OCI-LY1 (cell line): ENCODE measurements around the gene TCN1.

Source experiments
- H2AFZ ChIP-seq: fragments of 200-600 bp; sonication (generic), shearing (Covaris generic); 2 replicates; pipeline ENCODE4 v1.6.0; 2014; ENCODE audit warnings: antibody characterized with exemption, mild to moderate bottlenecking, low read length
- H3F3A ChIP-seq: fragments of 200-600 bp; sonication (generic), shearing (Covaris generic); 2 replicates; pipeline ENCODE4 v1.6.0; 2014; ENCODE audit warnings: mild to moderate bottlenecking, antibody characterized with exemption, low read length, moderate library complexity; ENCODE audit not compliant: insufficient read depth
- H3K27ac ChIP-seq: fragments of 200-600 bp; sonication (generic); 2 replicates; pipeline ENCODE4 v1.5.1; 2014; ENCODE audit warnings: low read length, mixed run types, mild to moderate bottlenecking, low read depth; ENCODE audit not compliant: poor library complexity, severe bottlenecking
- H3K27me3 ChIP-seq: fragments of 200-600 bp; sonication (generic); 2 replicates; pipeline ENCODE4 v1.6.0; 2014; ENCODE audit warnings: antibody characterized with exemption, mild to moderate bottlenecking, low read length, moderate library complexity; ENCODE audit not compliant: insufficient read depth
- H3K36me3 ChIP-seq: fragments of 200-600 bp; sonication (generic); 2 replicates; pipeline ENCODE4 v1.6.1; 2014; ENCODE audit warnings: mild to moderate bottlenecking, antibody characterized with exemption, low read length, moderate library complexity, mixed read lengths; ENCODE audit not compliant: insufficient read depth
- H3K4me1 ChIP-seq: fragments of 200-600 bp; sonication (generic); 2 replicates; pipeline ENCODE4 v1.5.1; 2014; ENCODE audit warnings: mild to moderate bottlenecking, low read length, moderate library complexity; ENCODE audit not compliant: insufficient read depth, severe bottlenecking
- H3K4me2 ChIP-seq: fragments of 200-600 bp; sonication (generic), shearing (Covaris generic); 2 replicates; pipeline ENCODE4 v1.6.1; 2014; ENCODE audit warnings: low read length
- H3K4me3 ChIP-seq: fragments of 200-600 bp; sonication (generic); 2 replicates; pipeline ENCODE4 v1.5.1; 2014; ENCODE audit warnings: low read length, low read depth, mild to moderate bottlenecking, mixed read lengths; ENCODE audit not compliant: poor library complexity, severe bottlenecking
- H3K79me2 ChIP-seq: fragments of 200-600 bp; shearing (Covaris generic); 2 replicates; pipeline ENCODE4 v1.6.1; 2016; ENCODE audit warnings: mixed run types, low read length, mixed read lengths; ENCODE audit not compliant: insufficient read depth
- H3K9ac ChIP-seq: fragments of 200-600 bp; sonication (generic), shearing (Covaris generic); 2 replicates; pipeline ENCODE4 v1.6.1; 2014; ENCODE audit warnings: mild to moderate bottlenecking, low read length, mixed read lengths
- H3K9me2 ChIP-seq: fragments of 200-600 bp; sonication (generic), shearing (Covaris generic); 2 replicates; pipeline ENCODE4 v1.6.1; 2014; ENCODE audit warnings: low read depth, mild to moderate bottlenecking, low read length, mixed read lengths
- H3K9me3 ChIP-seq: fragments of 200-600 bp; shearing (Covaris generic); 2 replicates; pipeline ENCODE4 v1.6.1; 2014; ENCODE audit warnings: low read length, mixed read lengths
- H4K20me1 ChIP-seq: fragments of 200-600 bp; sonication (generic), shearing (Covaris generic); 2 replicates; pipeline ENCODE4 v1.6.0; 2016; ENCODE audit warnings: mild to moderate bottlenecking, low read length; ENCODE audit not compliant: insufficient read depth
- CTCF ChIP-seq: fragments of 200-600 bp; sonication (generic), shearing (Covaris generic); IDR thresholded peaks from 2 replicates; pipeline ENCODE4 v1.5.1; 2017; ENCODE audit warnings: mild to moderate bottlenecking, antibody characterized with exemption, low read length, moderate library complexity, mixed read lengths
- EZH2 ChIP-seq: fragments of 200-600 bp; sonication (generic), shearing (Covaris generic); IDR thresholded peaks from 2 replicates; pipeline ENCODE4 v1.8.0; 2017; ENCODE audit warnings: borderline replicate concordance, mixed run types, mild to moderate bottlenecking, antibody characterized with exemption, low read length, moderate library complexity, mixed read lengths

TCN1 gene

DNA sequence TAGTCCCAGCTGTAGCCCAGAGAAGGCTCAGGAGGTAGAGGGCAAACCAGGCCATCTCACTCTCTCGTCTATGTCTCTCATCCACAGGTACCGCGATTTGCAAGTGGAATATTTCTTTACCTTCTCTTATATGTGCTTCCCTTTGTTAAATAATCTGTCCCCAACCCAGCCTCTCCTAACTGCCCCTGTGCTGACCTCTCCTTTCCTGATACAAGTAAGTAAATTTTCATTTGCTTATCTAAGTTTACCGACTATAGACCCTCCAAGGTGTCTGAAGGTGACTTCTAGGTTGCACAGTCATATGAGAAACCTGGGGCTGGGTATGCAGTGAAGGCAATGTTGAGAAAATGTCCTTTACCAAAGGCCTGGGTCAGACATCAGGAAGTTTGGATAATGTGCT is 20.9 kb downstream of the TCN1 start, which contains the start of gene CBLIF:
Gene CBLIF (minus strand): TSS at position 101 of the 400 bp plus-strand sequence. CDS start 46 bp downstream, at position 55.
- H3K9me3 ChIP-seq, result no peaks in the 10 kb centered on the region
- no peaks in the 10 kb centered on the region for H3K27me3 ChIP-seq
- no peak within 1 kb of the TSS for H2AFZ ChIP-seq
- no peaks in the 10 kb centered on the region for H3K9me2 ChIP-seq
- H3F3A ChIP-seq, result no peaks in the 10 kb centered on the region
- no peak within 1 kb of the TSS for H3K4me3 ChIP-seq
- H3K36me3 ChIP-seq, result no peaks in the 10 kb centered on the region
- no peak within 1 kb of the TSS for H3K4me2 ChIP-seq
- H3K27ac ChIP-seq, result no peak within 1 kb of the TSS
- no peaks in the 10 kb centered on the region for H3K79me2 ChIP-seq
- no peaks in the 10 kb centered on the region for H4K20me1 ChIP-seq
- TF ChIP-seq CTCF (no peak), EZH2 (no peak)
- no peaks in the 10 kb centered on the region for H3K4me1 ChIP-seq
- no peak within 1 kb of the TSS for H3K9ac ChIP-seq

DNA sequence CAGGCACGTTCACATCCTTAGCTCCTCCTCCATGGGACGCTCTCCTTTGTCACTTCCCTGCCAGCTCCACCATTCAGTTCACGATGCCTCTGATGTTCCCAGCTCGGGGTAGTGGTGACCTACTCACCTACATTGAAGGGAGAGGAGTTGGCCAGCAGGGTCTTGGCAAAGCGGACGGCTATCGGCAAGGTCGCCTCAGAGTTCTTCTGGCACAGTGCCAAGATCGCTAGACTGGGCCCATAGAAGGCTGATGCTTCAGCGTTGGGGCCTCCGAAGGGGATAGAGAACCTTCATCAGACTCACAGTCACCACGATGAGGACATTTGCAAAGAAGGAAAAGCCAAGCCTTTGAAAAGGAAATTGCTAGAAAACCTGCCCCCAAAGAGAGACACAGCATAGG is 24.0 kb downstream of the TCN1 start:
- no peaks in the 10 kb centered on the region for H3K4me1 ChIP-seq
- H3K36me3 ChIP-seq, result no peaks in the 10 kb centered on the region
- no peak overlapping the region for H3K27ac ChIP-seq
- no peak for TF ChIP-seq EZH2
- TF ChIP-seq CTCF, result no peak
- no peaks in the 10 kb centered on the region for H3K27me3 ChIP-seq
- H3K4me3 ChIP-seq, result no peak overlapping the region
- no peaks in the 10 kb centered on the region for H3K79me2 ChIP-seq
- H3K9ac ChIP-seq, result no peak overlapping the region
- H3K4me2 ChIP-seq, result no peak overlapping the region
- H3K9me2 ChIP-seq, result no peaks in the 10 kb centered on the region
- no peaks in the 10 kb centered on the region for H4K20me1 ChIP-seq
- no peaks in the 10 kb centered on the region for H3F3A ChIP-seq
- no peaks in the 10 kb centered on the region for H3K9me3 ChIP-seq
- no peak overlapping the region for H2AFZ ChIP-seq

DNA sequence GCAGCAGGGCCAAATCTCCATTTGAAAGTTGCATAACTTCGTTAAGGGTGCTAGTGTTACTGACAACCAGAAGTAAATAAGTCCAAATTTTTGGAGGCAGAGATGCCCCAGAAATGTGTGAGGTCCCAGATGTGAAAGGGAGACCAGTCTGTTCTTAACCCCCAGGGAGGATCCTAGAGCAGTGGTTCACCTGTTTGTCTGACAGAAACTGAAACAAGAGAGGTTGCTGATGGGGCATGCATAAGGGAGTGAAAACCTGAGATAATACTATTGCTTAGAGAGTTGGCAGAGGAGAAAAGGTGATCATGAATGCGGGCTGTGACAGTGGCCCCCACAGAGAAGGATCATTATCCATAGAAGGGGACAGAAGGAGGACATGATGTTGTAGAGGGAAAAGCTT is 24.8 kb downstream of the TCN1 start:
- Histone ChIP-seq H3K27me3 (no peaks in the 10 kb centered on the region), H3K4me1 (no peaks in the 10 kb centered on the region), H3K36me3 (no peaks in the 10 kb centered on the region), H3K4me2 (no peak overlapping the region), H3K4me3 (no peak overlapping the region), H4K20me1 (no peaks in the 10 kb centered on the region), H3F3A (no peaks in the 10 kb centered on the region), H3K9ac (no peak overlapping the region), H3K79me2 (no peaks in the 10 kb centered on the region), H3K9me3 (no peaks in the 10 kb centered on the region), H2AFZ (no peak overlapping the region), H3K9me2 (no peaks in the 10 kb centered on the region), H3K27ac (no peak overlapping the region)
- TF ChIP-seq CTCF, result no peak
- TF ChIP-seq EZH2, result no peak
